ENCODE results near the gene DPP6. TPM values are rescaled to one million over a fixed set of nuclear protein-coding genes. Genes with fewer than 3 reads are reported as not detected.
A peak's percentile ranks its signal among the peaks of the same experiment; 100 is the strongest.

DPP6 gene
- polyA plus RNA-seq, 1 of the 3 experiments (the other 2 are of a cell fraction), result not detected

GRCh38 chr7:154167807-154168206, 115.6 kb downstream of the DPP6 start (continued):
- TF ChIP-seq IRF3 (IDR thresholded peaks at IDR 0.05; ENCODE audit: low read depth, low read length), result no peak
- peak; percentile 45; the same call in 1 of the 2 replicates for TF ChIP-seq RFX5 (IDR thresholded peaks at IDR 0.05; ENCODE audit: low read length)
- TF ChIP-seq USF1 (IDR thresholded peaks at IDR 0.05; ENCODE audit: borderline replicate concordance, low read depth), result no peak
- no peak for TF ChIP-seq ZBTB33 (IDR thresholded peaks at IDR 0.05; ENCODE audit: borderline replicate concordance, low read depth)

- H3K36me3 ChIP-seq (replicated peaks in 1 of 2; ENCODE audit: control insufficient read depth in 1 of 2, insufficient read depth in 2 of 2, low read length in 1 of 2), result no peaks in the 10 kb centered on the region
- no peak overlapping the region for H3K27ac ChIP-seq (ENCODE audit: low read depth in 2 of 2, low read length in 1 of 2)
- H3K4me2 ChIP-seq, result no peak overlapping the region
- H3K9ac ChIP-seq, result no peak overlapping the region
- no peak overlapping the region for H2AFZ ChIP-seq (ENCODE audit: low read depth)
- no peaks in the 10 kb centered on the region for H3K79me2 ChIP-seq (ENCODE audit: insufficient read depth)
- H4K20me1 ChIP-seq (ENCODE audit: insufficient read depth), result no peaks in the 10 kb centered on the region
- WGBS (ENCODE audit: low lambda C conversion rate), result 0% methylated on average over 1 of the region's 1 CpG
- H3K4me1 ChIP-seq (ENCODE audit: control insufficient read depth in 1 of 2, insufficient read depth in 2 of 2, low read depth in 1 of 2, low read length in 1 of 2), result peaks cover 0 to 25% of the 10 kb centered on the region in 2 experiments; a peak in 2 of 4 replicates
- DNase-seq, result no peak
- ChIA-PET CTCF (interaction anchor here (1.3 kb wide), 1 partner anchor 332 kb away, joined by 4 read pairs; no protein-coding TSS in a partner anchor), POLR2A (no interaction called here)
- no peaks in the 10 kb centered on the region for H3K27me3 ChIP-seq (ENCODE audit: insufficient read depth)
- H3F3A ChIP-seq (replicated peaks; ENCODE audit: insufficient read depth), result no peaks in the 10 kb centered on the region
- no peaks in the 10 kb centered on the region for H3K9me3 ChIP-seq
- no peaks in the 10 kb centered on the region for H3K9me2 ChIP-seq
- TF ChIP-seq GABPA (IDR thresholded peaks at IDR 0.05; ENCODE audit: low read depth) (no peak), JUND (IDR thresholded peaks at IDR 0.05) (no peak), ZBTB33 (IDR thresholded peaks at IDR 0.05; ENCODE audit: borderline replicate concordance, low read depth) (no peak), GATA2 (CRISPR knock-in tag; IDR thresholded peaks at IDR 0.05) (no peak)
- H3K4me3 ChIP-seq (ENCODE audit: low read depth in 2 of 2, low read length in 1 of 2), result no peak overlapping the region
These were observed 119.2 kb downstream of the DPP6 start for GRCh38 chr7:154171422-154171821.

GRCh38 chr7:154172236-154172635, 120.0 kb downstream of the DPP6 start:
- H3K36me3 ChIP-seq (replicated peaks in 1 of 2; ENCODE audit: control insufficient read depth in 1 of 2, insufficient read depth in 2 of 2, low read length in 1 of 2), result no peaks in the 10 kb centered on the region
- H3K27ac ChIP-seq (ENCODE audit: low read depth in 2 of 2, low read length in 1 of 2), result no peak overlapping the region
- H3F3A ChIP-seq (replicated peaks; ENCODE audit: insufficient read depth), result no peaks in the 10 kb centered on the region
- H3K9me2 ChIP-seq, result no peaks in the 10 kb centered on the region
- H3K4me2 ChIP-seq, result no peak overlapping the region
- POLR2A ChIA-PET, result no interaction called here
- H2AFZ ChIP-seq (ENCODE audit: low read depth), result no peak overlapping the region
- H3K4me3 ChIP-seq (ENCODE audit: low read depth in 2 of 2, low read length in 1 of 2), result no peak overlapping the region
- no peak for DNase-seq
- 40% methylated on average over 3 of the region's 3 CpGs for WGBS (ENCODE audit: low lambda C conversion rate)
- no peaks in the 10 kb centered on the region for H3K27me3 ChIP-seq (ENCODE audit: insufficient read depth)
- no peaks in the 10 kb centered on the region for H4K20me1 ChIP-seq (ENCODE audit: insufficient read depth)
- 0 out of 2 replicates have a peak, but pooled peaks cover under 1% of the 10 kb centered on the region for H3K9me3 ChIP-seq
- CTCF ChIA-PET, result interaction anchor here (1.0 kb wide), 1 partner anchor 394 kb away, joined by 3 read pairs; no protein-coding TSS in a partner anchor
- TF ChIP-seq EP300 (IDR thresholded peaks at IDR 0.05; ENCODE audit: borderline replicate concordance in 1 of 2, low read depth in 1 of 2, low read length in 1 of 2) (no peak), TEAD4 (IDR thresholded peaks at IDR 0.05; ENCODE audit: borderline replicate concordance, insufficient read depth) (no peak), JUND (IDR thresholded peaks at IDR 0.05) (no peak), TAF1 (IDR thresholded peaks at IDR 0.05; ENCODE audit: borderline replicate concordance, low read depth, low read length) (no peak), SIN3A (IDR thresholded peaks at IDR 0.05; ENCODE audit: borderline replicate concordance, low read depth, low read length) (no peak), MEF2A (IDR thresholded peaks at IDR 0.05; ENCODE audit: borderline replicate concordance, low read depth) (no peak), POLR2AphosphoS5 (IDR thresholded peaks at IDR 0.05; ENCODE audit: low read depth, low read length) (no peak), CHD2 (IDR thresholded peaks at IDR 0.05; ENCODE audit: low read length, partially characterized antibody) (no peak), RFX5 (IDR thresholded peaks at IDR 0.05; ENCODE audit: low read length) (no peak), TCF12 (IDR thresholded peaks at IDR 0.05) (no peak), NFIC (IDR thresholded peaks at IDR 0.05; ENCODE audit: borderline replicate concordance) (no peak), RXRA (IDR thresholded peaks at IDR 0.05; ENCODE audit: borderline replicate concordance, low read depth) (no peak), FOXJ3 (CRISPR knock-in tag; IDR thresholded peaks at IDR 0.05) (no peak)
- no peaks in the 10 kb centered on the region for H3K79me2 ChIP-seq (ENCODE audit: insufficient read depth)
- peaks cover 0 to 21% of the 10 kb centered on the region in 2 experiments; a peak in 2 of 4 replicates for H3K4me1 ChIP-seq (ENCODE audit: control insufficient read depth in 1 of 2, insufficient read depth in 2 of 2, low read depth in 1 of 2, low read length in 1 of 2)
- no peak overlapping the region for H3K9ac ChIP-seq
